LNCAP (cell line): ENCODE measurements around the gene GPRASP2.

Source experiments
- CTCF ChIP-seq: fragments of 450-650 bp; IDR thresholded peaks from 2 replicates; pipeline ENCODE4 v1.5.1; 2017; ENCODE audit warnings: mild to moderate bottlenecking

GPRASP2 gene

GRCh38 chrX:102708900-102709299, 3.3 kb upstream of the GPRASP2 start:
- no peak for TF ChIP-seq CTCF

- TF ChIP-seq CTCF: no peak
These were observed 404 bp upstream of the GPRASP2 start for GRCh38 chrX:102711872-102712215.

- peak; percentile 54 for TF ChIP-seq CTCF
These were observed 855 bp downstream of the GPRASP2 start for GRCh38 chrX:102712981-102713625.

DNA sequence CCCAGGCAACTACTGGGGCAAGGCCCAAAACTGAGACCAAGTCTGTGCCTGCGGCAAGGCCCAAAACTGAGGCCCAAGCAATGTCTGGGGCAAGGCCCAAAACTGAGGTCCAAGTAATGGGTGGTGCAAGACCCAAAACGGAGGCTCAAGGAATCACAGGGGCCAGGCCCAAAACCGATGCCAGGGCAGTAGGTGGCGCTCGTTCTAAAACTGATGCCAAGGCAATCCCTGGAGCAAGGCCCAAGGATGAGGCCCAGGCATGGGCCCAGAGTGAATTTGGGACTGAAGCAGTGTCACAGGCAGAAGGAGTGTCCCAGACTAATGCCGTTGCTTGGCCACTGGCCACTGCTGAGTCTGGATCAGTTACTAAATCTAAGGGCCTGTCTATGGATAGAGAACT, 2.7 kb downstream of the GPRASP2 start:
- peak; percentile 24; the same call in 1 of the 2 replicates for TF ChIP-seq CTCF

DNA sequence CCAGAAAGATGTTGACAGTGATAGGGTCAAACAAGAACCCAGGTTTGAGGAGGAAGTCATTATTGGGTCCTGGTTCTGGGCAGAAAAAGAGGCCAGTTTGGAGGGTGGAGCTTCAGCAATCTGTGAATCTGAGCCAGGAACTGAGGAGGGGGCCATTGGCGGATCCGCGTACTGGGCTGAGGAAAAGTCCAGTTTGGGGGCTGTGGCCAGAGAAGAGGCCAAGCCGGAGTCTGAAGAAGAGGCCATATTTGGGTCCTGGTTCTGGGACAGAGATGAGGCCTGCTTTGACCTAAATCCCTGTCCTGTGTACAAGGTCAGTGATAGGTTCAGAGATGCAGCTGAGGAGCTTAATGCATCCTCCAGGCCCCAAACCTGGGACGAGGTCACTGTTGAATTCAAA, 3.7 kb downstream of the GPRASP2 start:
- TF ChIP-seq CTCF: no peak

- no peak for TF ChIP-seq CTCF
These were observed 8.3 kb downstream of the GPRASP2 start, which contains the start of gene GPRASP3 for GRCh38 chrX:102720237-102721168. TSS of gene GPRASP3 (plus strand) at chrX:102720743. CDS start at chrX:102748996, 28,253 bp downstream.

DNA sequence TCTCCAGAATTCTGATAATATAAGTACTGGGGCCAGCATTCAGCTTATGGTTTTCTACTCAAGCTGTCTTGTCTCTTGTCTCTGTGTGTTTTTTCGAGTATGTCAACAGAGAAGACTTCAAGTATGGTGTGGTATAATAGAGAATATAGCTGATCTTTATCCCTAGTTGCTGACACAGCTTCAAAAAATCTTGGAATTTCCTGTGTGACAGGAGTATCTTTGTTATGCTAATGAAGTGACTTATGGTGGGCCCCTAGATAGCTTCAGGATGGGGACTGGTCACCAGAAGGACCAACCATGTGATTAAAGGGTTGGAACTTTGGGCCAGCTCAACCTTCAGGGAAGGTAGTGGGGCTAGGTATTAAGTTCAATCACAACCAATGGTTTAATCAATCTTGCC, 11.2 kb downstream of the GPRASP2 start:
- no peak for TF ChIP-seq CTCF
